NCI-H510A (cell line): ENCODE measurements around the gene HMOX2.

Source experiments
- DNase-seq: peaks from one replicate; lab custom pipeline; 2025; lab: John Stamatoyannopoulos, UW

Gene HMOX2, protein sequence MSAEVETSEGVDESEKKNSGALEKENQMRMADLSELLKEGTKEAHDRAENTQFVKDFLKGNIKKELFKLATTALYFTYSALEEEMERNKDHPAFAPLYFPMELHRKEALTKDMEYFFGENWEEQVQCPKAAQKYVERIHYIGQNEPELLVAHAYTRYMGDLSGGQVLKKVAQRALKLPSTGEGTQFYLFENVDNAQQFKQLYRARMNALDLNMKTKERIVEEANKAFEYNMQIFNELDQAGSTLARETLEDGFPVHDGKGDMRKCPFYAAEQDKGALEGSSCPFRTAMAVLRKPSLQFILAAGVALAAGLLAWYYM

DNA sequence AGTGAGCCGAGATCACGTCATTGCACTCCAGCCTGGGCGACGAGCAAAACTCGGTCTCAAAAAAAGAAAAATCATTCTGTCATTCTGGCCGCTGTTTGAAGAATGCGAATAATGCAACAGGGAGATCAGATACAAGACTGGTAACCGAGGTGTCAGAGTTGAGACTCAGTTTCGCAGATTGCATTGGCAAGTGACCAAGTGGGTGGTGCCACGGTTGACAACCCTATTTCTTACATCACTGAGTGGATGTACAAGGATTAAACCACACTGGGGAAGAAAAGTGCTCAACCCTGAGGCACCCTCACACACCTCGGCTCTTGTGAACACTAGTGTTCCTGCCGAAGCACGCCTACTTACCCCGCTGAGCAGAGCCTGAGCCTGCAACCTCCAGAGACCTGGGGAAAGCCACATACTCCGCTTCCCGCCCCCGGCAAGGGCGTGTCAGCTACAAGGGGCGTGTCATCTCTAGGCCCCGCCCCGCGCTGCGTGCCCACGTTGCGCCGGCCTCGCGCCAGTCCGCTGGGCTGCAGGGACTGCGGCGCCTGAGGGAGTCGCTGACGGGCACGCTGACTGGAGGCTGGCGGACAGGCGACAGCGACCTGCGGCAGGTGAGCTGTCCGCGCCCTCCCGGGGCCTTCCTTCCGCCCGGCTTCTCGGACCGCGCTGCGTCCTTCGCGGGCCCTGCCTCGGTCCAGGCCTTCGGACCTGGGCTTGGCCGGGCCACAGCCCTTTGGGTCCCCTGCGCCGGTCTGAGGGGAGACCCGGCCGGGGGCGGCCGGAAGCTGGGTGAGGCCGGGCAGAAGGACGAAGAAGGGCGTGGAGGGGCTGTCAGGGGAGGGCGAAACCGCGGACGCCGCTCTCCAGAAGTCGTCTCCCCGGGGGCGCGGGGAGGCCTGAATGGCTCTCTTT lies at the start of gene HMOX2:
Gene HMOX2 (plus strand): TSS at position 519 of the 909 bp plus-strand sequence. CDS start 29,127 bp downstream, outside the sequence.
- DNase-seq, result peak; percentile 60

DNA sequence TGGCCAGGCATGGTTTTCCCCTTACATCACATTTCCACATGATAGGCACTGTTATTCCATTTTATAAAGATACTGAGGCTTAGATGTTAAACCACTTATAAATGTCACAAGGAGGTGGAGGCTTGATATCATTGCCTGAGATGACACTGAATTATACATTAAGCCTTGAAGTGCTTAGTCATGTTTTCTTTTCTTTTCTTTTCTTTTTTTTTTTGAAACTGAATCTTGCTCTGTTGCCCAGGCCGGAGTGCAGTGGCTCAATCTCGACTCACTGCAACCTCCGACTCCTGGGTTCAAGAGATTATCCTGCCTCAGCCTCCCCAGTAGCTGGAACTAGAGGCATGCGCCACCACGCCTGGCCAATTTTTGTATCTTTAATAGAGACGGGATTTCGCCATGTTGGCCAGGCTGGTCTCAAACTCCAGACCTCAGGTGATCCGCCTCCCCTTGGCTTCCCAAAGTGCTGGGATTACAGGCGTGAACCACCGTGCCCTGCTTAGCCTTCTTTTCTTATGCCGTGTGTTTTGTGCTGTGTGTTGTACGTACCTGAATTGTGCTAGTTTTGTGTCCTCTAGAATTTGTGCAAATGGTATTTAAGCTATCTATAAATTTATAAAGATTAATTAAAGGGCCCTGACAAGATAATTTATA lies 49.4 kb upstream of the HMOX2 start:
- no peak for DNase-seq

DNA sequence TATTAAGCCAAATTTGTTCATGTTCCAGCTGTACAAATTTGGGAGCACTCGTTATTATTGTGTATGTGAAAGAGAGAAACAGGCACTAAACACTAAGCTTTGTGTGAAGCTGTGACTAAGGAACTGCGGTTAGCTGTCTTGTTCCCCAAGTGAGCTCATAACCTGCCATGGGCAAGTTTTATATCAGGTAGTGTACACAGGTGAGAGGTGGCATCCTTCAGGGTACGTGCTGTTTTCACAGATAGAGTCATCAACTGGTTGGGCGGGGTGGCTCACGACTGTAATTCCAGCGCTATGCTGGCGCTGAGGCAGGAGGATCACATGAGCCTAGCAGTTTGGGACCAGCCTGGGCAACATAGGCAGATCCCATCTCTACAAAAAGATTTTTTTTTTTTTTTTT lies 47.7 kb upstream of the HMOX2 start:
- no peak for DNase-seq

DNA sequence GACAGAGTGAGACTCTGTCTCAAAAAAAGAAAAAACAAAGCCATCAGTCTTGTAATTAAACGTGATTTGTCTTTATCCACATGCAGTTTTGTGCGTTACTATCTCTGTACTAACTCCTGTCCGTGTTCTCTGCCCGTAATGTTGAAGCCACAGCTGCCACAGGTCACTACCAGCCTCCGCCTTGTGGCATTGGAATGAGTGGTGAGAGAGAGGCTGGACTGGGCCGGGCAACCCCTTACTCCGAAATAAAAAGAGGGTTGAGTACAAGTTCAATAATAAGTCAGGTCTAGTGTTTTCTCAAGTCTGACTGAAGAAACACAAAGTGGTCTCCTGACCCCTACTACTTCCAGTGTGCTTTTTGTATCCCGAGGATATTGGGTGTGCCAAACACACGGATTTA lies 45.2 kb upstream of the HMOX2 start:
- DNase-seq, result no peak

DNA sequence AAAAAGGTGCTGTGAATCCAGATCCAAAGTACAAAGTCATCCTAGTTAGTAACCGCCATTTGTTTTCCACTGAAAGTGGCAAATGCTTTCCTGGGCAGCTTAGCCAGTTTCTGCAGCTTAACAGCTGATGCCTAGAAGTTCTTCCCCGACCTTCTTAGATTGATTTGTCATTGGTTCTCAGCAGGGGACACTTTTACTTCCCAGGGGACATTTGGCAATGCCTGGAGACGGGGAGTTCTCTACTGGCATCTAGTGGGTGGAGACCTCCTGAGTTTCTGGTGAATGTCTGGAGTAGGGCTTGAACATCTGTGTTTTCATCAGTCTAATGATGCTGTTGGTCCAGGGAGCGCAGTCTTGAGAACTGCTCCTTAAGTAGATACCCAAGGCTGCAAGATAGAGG lies 43.0 kb upstream of the HMOX2 start:
- DNase-seq, result no peak

DNA sequence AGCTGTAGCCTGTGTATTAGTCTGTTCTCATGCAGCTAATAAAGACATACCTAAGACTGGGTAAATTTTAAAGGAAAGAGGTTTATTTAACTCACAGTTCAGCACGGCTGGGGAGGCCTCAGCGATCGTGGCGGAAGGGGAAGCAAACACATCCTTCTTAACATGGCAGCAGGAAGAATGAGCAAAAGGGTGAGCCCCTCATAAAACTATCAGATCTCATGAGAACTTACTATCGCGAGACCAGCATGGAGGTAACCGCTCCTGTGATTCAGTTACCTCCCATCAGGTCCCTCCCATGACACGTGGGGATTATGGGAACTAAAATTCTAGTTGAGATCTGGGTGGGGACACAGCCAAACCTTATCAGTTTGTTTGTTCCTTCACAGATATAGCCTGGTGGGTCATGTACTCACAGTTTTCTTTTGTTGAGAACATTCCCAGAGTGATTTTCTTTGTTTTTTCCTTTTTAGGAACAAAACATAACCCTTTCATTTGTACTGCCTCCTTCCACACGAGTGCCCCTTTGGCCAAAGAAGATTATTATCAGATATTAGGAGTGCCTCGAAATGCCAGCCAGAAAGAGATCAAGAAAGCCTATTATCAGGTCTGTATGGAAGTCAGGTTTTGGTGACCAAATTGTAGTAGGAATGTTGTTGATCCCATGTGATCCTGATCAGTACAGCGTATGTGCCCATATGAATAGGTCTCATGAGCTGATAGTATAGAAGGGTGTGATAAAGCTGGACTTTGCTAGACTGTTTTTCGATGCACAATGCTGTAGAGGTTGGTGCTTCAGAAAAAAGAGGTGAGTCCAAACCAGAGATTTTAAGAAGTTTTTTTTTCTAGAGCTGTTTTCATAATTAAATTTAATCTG lies 42.0 kb upstream of the HMOX2 start:
- DNase-seq, result no peak

DNA sequence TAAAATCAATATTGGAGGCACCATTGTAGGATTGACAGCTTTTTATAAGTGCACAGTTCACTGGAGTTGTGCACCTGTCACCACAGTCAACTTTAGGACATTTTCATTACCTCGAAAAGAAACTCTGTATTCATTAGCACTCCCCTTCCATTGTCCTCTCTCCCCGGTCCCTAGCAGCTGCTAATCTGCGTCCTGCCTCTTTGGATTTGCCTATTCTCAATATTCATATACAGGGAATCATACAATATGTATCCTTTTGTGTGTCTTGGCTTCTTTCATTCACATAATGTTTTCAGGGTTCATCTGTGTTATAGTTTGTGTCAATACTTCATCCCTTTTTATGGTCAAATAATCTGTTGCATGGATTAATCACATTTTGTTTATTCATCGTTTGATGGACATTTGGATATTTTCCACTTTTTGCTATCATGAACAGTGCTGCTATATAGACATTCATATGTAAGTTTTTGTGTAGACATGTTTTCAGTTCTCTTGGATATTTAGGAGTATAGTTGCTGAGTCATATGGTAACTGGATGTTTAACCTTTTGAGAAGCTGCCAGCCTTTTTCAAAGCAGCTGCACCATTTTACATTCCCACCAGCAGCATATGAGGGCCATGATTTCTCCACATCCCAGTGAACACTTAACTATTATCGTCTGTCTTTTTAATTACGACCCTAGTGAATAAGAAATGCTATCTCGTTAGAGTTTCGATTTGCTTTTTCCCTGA lies 40.7 kb upstream of the HMOX2 start:
- no peak for DNase-seq

DNA sequence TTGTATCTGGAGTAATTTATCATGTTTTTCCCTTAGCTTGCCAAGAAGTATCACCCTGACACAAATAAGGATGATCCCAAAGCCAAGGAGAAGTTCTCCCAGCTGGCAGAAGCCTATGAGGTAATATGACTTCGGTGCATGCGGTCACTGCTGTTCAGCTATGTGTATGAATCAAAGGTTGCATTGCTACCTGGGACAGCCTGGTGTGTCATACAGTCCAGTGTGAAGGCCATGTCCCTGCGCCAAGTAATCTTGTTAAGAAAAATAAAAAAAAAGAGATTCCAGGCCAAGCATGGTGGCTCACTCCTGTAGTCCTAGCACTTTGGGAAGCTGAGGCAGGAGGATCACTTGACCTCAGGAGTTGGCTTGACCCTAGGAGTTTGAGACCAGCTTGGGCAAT lies 38.8 kb upstream of the HMOX2 start:
- no peak for DNase-seq

DNA sequence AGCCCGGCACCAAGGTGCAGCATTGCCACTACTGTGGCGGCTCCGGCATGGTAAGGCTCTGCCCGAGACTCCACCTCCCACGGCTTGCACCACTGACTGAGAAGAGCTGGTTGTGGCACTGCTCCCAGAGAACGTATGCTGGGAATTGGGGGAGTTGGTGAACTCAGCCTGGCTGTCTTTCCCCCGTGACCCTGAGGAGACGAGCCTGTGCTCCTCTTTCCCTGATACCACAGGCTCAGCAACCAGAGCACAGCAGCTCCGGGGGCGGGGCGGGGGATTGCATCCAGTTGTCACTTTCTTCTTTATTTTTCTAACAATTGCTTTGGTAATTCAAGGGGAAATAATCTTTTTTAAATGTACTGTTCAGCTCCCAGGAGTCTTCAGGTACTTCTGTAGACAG lies 33.8 kb upstream of the HMOX2 start:
- DNase-seq, result no peak

DNA sequence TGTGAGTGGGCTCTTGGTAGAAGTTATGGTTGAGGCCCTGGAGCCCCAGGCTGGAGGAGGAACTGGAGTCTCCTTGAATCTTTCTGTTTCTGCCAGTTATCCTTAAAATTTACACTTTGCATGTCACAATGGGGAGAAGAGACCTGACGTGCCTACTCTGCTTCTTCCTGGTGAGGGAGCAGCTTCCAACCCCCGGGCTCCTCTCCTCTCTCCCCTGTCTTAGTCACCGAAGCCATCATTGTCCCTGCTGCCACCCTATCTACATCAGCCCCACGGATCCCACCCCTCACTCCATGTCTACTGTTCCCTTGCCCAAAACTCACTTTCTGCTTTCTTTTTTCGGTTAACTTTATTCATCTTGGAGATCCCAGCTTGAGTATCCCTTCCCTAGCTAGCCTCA lies 32.9 kb upstream of the HMOX2 start:
- no peak for DNase-seq

DNA sequence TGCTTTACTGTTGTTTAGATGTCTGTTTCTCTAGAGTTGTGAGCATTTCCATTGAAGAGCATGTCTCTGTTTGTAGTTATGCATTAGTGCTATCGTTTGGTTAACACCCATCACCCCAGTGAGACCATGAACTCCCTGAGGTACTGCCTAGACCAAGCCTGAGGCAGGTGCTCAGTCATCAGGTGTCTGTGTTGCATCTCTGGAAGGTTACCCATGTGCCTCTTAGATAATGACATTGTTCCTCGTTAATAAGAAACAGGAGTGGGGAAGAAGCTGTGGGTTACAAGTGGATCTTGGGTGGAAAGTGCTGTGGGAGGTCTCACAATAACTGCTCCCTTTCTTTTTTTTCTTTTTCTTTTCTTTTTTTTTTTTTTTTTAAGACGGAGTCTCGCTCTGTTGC lies 32.2 kb upstream of the HMOX2 start:
- no peak for DNase-seq

DNA sequence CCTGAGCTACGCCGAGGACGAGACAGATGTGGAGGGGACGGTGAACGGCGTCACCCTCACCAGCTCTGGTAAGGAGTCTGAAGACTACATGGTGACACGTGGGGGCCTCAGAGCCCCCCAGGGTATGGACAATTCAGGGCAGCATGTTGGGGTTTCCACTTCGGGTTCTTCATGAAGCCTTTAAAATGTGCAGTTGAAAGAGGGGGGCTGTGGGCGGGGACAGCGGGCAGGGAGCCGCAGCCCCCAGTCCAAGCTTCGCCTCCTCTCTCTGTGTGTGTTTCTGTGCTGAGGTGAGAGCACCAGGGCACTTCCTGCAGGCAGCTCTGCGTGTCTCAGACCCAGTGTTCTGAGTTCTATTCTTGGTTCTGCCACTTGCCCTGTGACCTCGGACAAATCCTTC lies 25.8 kb upstream of the HMOX2 start:
- no peak for DNase-seq

DNA sequence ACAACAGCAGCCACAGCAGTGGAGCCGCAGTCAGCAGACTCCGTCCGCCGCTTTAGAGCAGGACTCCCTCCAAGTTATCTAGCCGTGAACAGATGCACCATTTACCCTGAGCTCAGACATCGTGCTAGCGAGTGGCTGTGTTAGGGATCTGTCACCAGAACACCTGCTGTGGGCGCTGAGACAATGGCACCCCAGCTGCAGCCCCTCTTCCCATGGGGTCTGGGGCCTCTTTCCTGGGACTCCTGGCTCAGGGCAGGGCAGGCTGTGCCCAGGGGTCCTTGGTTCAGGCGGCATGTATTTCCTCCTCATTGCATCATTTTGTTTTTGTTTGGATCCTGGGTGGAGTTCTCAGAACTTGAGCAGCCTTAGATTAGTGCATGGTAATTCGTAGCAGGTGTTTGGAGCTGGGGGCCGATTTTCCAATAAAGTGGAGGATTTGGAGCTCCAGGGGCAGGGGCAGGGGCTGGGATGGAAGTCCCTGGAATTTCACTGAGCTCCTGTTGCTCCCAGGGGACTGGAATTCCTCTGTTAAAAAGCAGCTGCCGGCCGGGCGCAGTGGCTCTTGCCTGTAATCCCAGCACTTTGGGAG lies 25.2 kb upstream of the HMOX2 start:
- no peak for DNase-seq

DNA sequence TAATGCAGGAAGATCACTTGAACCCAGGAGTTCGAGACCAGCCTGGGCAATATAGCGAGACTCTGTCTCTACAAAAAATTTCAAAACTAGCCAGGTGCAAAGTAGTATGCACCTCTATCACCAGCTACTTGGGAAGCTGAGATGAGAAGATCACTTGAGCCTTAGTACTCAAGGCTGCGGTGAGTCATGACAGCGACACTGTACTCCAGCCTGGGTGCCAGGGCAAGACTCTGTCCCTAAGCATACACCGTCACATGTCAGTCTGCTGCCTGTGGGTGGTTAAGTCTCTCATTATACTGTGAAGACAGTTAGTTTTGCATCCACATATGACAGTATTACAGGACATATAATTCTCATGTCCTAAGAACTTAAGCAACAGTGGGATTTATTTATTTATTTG lies 23.5 kb upstream of the HMOX2 start:
- DNase-seq, result no peak

DNA sequence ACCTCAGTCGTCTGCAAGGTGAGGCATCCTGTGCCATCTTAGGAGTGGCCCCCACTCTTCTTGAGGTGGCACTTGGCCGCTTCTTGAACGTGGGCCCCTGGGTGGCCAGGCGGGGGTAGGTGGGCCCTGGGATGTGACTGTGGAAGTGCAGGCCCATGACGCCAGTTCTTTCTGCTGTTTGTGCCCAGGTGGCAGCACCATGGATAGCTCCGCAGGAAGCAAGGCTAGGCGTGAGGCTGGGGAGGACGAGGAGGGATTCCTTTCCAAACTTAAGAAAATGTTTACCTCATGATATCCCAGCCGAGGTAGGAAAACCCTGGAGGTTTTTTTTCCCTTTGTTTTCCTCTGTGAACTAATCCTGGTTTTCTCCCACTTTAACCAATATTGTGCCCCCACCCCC lies 21.6 kb upstream of the HMOX2 start:
- no peak for DNase-seq

DNA sequence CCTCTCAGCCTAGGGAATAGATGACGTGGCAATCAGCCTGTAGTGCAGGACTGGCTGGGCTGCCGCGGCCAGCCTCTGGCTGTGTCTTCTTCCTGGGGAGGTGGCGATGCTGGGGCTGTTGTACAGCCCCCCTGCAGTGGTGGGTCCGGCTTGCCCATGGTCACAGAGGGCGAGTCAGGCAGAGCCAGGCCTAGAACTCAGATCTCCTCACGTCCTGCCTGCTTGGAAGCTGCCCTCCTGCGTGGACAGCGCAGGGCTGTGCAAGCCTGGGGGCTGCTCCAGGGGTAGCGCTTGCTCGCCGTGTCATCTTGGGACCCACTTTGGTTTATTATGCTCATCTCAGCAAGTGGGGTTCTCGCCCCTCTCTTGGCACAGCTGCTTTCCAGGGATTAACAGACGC lies 21.1 kb upstream of the HMOX2 start:
- DNase-seq, result no peak

DNA sequence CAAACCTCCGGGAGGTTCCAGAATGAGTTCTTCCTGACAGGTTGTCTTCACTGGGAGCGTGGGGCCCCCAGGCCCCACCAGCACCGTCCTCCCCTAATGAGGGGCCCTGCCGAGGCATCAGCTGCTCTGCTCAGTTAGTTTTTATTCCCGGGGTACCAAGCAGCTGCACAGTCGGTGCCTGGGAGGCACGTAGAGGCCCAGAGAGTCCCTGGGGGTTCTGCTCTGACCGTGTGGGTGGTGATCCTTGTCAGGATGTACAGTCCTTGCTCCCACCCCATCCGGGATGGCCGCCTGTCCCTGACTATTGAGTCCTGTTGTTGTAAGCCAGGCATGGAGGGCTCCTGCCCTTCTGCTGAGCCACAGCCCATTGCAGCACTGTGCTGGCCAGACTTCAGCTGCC lies 20.2 kb upstream of the HMOX2 start:
- DNase-seq, result no peak

DNA sequence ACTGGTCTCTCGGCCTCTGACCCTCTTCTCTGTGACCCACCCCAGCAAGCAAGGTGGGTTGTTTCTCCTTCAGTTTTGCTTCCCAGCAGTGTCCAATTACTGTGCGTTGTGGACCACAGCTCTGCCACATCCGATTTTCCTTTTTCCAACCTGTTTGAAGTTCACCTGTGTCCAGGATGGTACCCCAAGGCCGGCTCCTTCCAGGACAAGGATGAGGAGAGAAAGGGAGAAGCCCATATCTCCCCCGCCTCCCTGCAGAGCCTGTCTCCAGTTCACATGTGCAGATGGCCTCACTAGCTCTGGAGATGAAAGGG lies 15.3 kb upstream of the HMOX2 start:
- no peak for DNase-seq

DNA sequence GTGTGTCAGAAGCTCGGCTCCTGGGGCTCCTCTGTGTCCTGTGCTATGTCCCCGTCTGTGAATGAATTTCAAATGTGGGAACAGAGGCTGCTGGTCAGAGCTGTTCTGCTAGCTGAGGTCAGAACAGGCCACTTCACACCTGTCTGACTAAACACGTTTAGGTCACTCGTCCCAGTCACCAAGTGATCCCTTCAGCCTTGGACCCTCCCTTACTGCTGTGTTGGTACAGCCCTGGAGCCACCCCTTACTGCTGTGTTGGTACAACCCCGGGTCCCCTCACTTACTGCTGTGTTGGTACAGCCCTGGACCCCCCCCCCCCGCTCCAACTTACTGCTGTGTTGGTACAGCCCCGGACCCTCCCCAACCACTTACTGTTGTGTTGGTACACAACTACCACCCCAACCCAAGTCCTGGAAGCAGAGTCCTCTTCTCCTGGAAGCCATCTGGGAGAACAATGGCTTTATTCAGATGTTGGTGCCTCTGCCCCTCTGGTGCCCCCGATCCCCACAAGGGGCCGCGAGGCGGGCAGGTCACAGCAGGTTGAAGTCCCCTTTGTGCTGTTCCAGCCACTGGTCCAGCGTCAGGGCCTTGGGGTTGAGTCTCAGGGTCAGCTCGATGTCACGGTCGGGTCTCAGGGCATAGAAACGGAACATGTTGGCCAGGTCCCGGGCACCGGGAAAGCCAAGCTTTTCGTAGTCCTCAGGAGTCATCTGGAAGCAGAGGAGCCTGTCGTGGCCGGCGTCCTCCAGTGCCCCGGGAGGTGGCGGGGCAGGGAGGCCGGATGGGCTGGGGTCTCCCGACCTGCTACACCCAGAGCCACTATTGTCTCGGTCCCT lies 14.7 kb upstream of the HMOX2 start:
- DNase-seq, result no peak

DNA sequence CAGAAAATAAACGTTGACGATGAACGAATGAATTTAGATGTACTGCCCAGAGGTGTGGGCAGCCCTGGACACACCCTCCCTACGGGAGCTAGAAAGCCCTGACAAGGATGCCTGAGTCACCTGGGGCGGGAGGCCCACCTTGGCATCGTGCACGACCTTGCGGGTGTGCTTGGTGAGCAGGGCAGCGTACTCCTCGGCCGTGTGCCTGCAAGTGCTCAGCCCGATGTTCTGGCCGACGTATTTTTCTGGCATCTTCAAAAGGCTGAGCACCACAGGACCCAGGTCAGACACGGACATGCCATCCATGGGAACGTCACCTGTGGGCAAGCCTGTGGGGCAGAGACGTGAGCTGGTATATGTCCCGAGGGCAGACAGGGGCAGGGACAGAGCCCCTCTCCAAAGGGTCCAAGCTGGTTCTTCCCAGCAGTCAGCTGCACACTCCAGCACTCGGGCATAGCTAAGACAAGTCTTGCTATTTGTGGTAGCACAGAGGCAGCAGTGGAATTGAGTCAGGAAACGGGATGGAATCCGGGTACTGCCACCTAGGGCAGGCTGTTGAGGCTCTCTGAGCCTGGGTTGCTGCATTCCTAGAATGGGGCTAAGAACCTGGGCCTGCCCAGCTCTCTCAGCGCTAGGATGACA lies 12.6 kb upstream of the HMOX2 start:
- DNase-seq, result no peak
